WI38 (cell line): ENCODE results near the gene PLA2R1.

ENCODE experiments used
- H3K4me3 ChIP-seq: 2 replicates; pipeline ENCODE4 v1.5.1; 2011; ENCODE audit warnings: low read depth, mild to moderate bottlenecking, control low read depth, low read length
- CTCF ChIP-seq: IDR thresholded peaks from 2 replicates; pipeline ENCODE4 v1.5.1; 2012; ENCODE audit warnings: low read depth, mild to moderate bottlenecking, control low read depth, low read length

The PLA2R1 gene

GRCh38 chr2:160077912-160078810 lies 15.7 kb upstream of the PLA2R1 start:
- H3K4me3 ChIP-seq = no peak overlapping the region
- TF ChIP-seq CTCF = no peak

- H3K4me3 ChIP-seq = no peak overlapping the region
These were observed 14.5 kb upstream of the PLA2R1 start for GRCh38 chr2:160076914-160077313.

GRCh38 chr2:160076241-160076640 lies 13.8 kb upstream of the PLA2R1 start:
- no peak for TF ChIP-seq CTCF
- H3K4me3 ChIP-seq = no peak overlapping the region

More at GRCh38 chr2:160076914-160077313, 14.5 kb upstream of the PLA2R1 start:
- no peak for TF ChIP-seq CTCF

- no peak for TF ChIP-seq CTCF
- no peak overlapping the region for H3K4me3 ChIP-seq
These were observed 12.8 kb upstream of the PLA2R1 start for GRCh38 chr2:160075171-160075570.

- no peak for TF ChIP-seq CTCF
- H3K4me3 ChIP-seq = no peak overlapping the region
These were observed 11.0 kb upstream of the PLA2R1 start for GRCh38 chr2:160073284-160073888.

GRCh38 chr2:160068906-160069305 lies 6.5 kb upstream of the PLA2R1 start:
- H3K4me3 ChIP-seq = no peak overlapping the region
- no peak for TF ChIP-seq CTCF

GRCh38 chr2:160064916-160065315 lies 2.5 kb upstream of the PLA2R1 start:
- H3K4me3 ChIP-seq = no peak overlapping the region
- no peak for TF ChIP-seq CTCF
